ENCODE data around the gene FCER2. TPM values are rescaled to one million over a fixed set of nuclear protein-coding genes. Genes with fewer than 3 reads are reported as not detected.

The FCER2 gene
- total and polyA plus RNA-seq, 2 of the 13 experiments (the other 11 are each of a cell fraction or from before 2014, with no cell fraction given), result not detected

- ATAC-seq, result no peak
- Histone ChIP-seq H3K4me3 (replicated peaks in 1 of 3; ENCODE audit: insufficient read depth in 1 of 3, low read depth in 2 of 3, low read length in 3 of 3) (no peak overlapping the region), H4K20me1 (ENCODE audit: insufficient read depth, low read length) (no peaks in the 10 kb centered on the region), H3K36me3 (replicated peaks in 1 of 2; ENCODE audit: control insufficient read depth in 1 of 2, insufficient read depth in 2 of 2, low read length in 2 of 2) (no peaks in the 10 kb centered on the region), H3K27me3 (ENCODE audit: control insufficient read depth in 1 of 2, insufficient read depth in 2 of 2, low read length in 2 of 2) (peaks cover 1 to 27% of the 10 kb centered on the region in 2 experiments; a peak in 4 of 5 replicates), H2AFZ (ENCODE audit: low read length) (no peak overlapping the region), H3K9me3 (ENCODE audit: low read length) (no peaks in the 10 kb centered on the region), H3K4me2 (ENCODE audit: low read depth, low read length) (no peak overlapping the region), H3K27ac (ENCODE audit: extremely low read length, insufficient read depth, low read length) (no peak overlapping the region), H3K79me2 (ENCODE audit: insufficient read depth, low read length) (no peaks in the 10 kb centered on the region), H3K4me1 (ENCODE audit: insufficient read depth, low read length) (no peaks in the 10 kb centered on the region), H3K9ac (ENCODE audit: insufficient read depth, low read depth, low read length) (no peak overlapping the region)
- no peak for DNase-seq (ENCODE audit: low spot score)
- BruUV-seq (replicated peaks), result no TSS peak
- ChIA-PET CTCF (ENCODE audit: low intra/inter-chr PET ratio, low total read pairs) (no interaction called here), POLR2A (no interaction called here)
- 2% methylated on average over 2 of the region's 2 CpGs for WGBS (ENCODE audit: low lambda C conversion rate)
- in situ Hi-C loops (cut with HindIII; ENCODE audit: extremely low pct_ligation_motif_present, low pct_unique_long_range_greater_than_20kb), result no loop called here
- TF ChIP-seq KDM2A (CRISPR knock-in tag; IDR thresholded peaks at IDR 0.05; ENCODE audit: borderline replicate concordance, low read depth) (no peak), ZNF780A (CRISPR knock-in tag; IDR thresholded peaks at IDR 0.05) (no peak)
- no peak for FAIRE-seq
- intact Hi-C loops (cut with micrococcal nuclease; ENCODE audit: unreplicated experiment), result no loop called here
Observed at GRCh38 chr19:7725791-7726190, 23.9 kb upstream of the FCER2 start.

DNA sequence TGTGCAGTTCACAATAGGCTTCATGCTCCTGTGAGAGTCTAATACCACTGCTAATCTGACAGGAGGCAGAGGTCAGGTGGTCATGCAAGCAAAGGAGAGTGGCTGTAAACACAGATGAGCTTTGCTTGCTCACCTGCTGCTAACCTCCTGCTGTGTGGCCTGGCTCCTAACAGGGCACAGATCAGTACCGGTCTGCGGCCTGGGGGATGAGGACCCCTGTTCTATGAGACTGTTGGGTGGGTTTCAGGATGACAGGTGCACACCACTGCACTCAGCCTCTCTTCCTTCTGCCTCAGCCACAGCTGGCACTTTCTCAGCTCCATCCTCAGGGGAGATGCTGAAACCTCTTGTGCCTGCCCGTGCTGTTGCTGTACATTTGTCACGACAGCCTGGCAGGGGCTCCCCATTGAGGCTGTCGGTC, 20.3 kb upstream of the FCER2 start:
- Histone ChIP-seq H3K9me3 (ENCODE audit: low read length) (no peaks in the 10 kb centered on the region), H3K4me2 (ENCODE audit: low read depth, low read length) (no peak overlapping the region), H3K4me3 (replicated peaks in 1 of 3; ENCODE audit: insufficient read depth in 1 of 3, low read depth in 2 of 3, low read length in 3 of 3) (no peak overlapping the region), H3K27me3 (ENCODE audit: control insufficient read depth in 1 of 2, insufficient read depth in 2 of 2, low read length in 2 of 2) (peaks cover 0 to 2% of the 10 kb centered on the region in 2 experiments; a peak in 2 of 5 replicates), H3K79me2 (ENCODE audit: insufficient read depth, low read length) (no peaks in the 10 kb centered on the region), H3K27ac (ENCODE audit: extremely low read length, insufficient read depth, low read length) (no peak overlapping the region), H4K20me1 (ENCODE audit: insufficient read depth, low read length) (no peaks in the 10 kb centered on the region), H3K36me3 (replicated peaks in 1 of 2; ENCODE audit: control insufficient read depth in 1 of 2, insufficient read depth in 2 of 2, low read length in 2 of 2) (no peaks in the 10 kb centered on the region), H2AFZ (ENCODE audit: low read length) (no peak overlapping the region), H3K4me1 (ENCODE audit: insufficient read depth, low read length) (no peaks in the 10 kb centered on the region), H3K9ac (ENCODE audit: insufficient read depth, low read depth, low read length) (no peak overlapping the region)
- no peak for FAIRE-seq
- no TSS peak for BruUV-seq (replicated peaks)
- no peak for ATAC-seq
- intact Hi-C loops (cut with micrococcal nuclease; ENCODE audit: unreplicated experiment), result no loop called here
- no peak for DNase-seq (ENCODE audit: low spot score)
- ChIA-PET POLR2A (no interaction called here), CTCF (ENCODE audit: low intra/inter-chr PET ratio, low total read pairs) (no interaction called here)
- 17% methylated on average over 3 of the region's 5 CpGs for WGBS (ENCODE audit: low lambda C conversion rate)
- in situ Hi-C loops (cut with HindIII; ENCODE audit: extremely low pct_ligation_motif_present, low pct_unique_long_range_greater_than_20kb), result no loop called here
- TF ChIP-seq SMARCE1 (IDR thresholded peaks at IDR 0.05; ENCODE audit: borderline replicate concordance), result no peak
- TF ChIP-seq ZFP36L1 (CRISPR knock-in tag; IDR thresholded peaks at IDR 0.05), result no peak
- TF ChIP-seq JDP2 (CRISPR knock-in tag; IDR thresholded peaks at IDR 0.05; ENCODE audit: borderline replicate concordance), result no peak
- TF ChIP-seq ISL2 (CRISPR knock-in tag; IDR thresholded peaks at IDR 0.05), result no peak
- TF ChIP-seq IRF1 (CRISPR knock-in tag; IDR thresholded peaks at IDR 0.05; ENCODE audit: low read depth), result no peak
- TF ChIP-seq ZBTB46 (CRISPR knock-in tag; IDR thresholded peaks at IDR 0.05; ENCODE audit: borderline replicate concordance), result no peak
- no peak for TF ChIP-seq TFDP2 (CRISPR knock-in tag; IDR thresholded peaks at IDR 0.05)
- no peak for TF ChIP-seq ZNF350 (CRISPR knock-in tag; IDR thresholded peaks at IDR 0.05; ENCODE audit: borderline replicate concordance, low read depth)
- no peak for TF ChIP-seq THYN1 (CRISPR knock-in tag; IDR thresholded peaks at IDR 0.05; ENCODE audit: borderline replicate concordance, low read depth)
- no peak for TF ChIP-seq SP140L (CRISPR knock-in tag; IDR thresholded peaks at IDR 0.05; ENCODE audit: borderline replicate concordance)
- no peak for TF ChIP-seq HES4 (CRISPR knock-in tag; IDR thresholded peaks at IDR 0.05; ENCODE audit: borderline replicate concordance)
- TF ChIP-seq ZFP82 (CRISPR knock-in tag; IDR thresholded peaks at IDR 0.05; ENCODE audit: borderline replicate concordance), result no peak
- no peak for TF ChIP-seq ZNF160 (CRISPR knock-in tag; IDR thresholded peaks at IDR 0.05)
- TF ChIP-seq RORA (CRISPR knock-in tag; IDR thresholded peaks at IDR 0.05), result no peak
- TF ChIP-seq ERF (CRISPR knock-in tag; IDR thresholded peaks at IDR 0.05), result no peak
